ENCODE data around the gene PTOV1. TPM values are rescaled to one million over a fixed set of nuclear protein-coding genes. Genes with fewer than 3 reads are reported as not detected.
A peak's percentile ranks its signal among the peaks of the same experiment; 100 is the strongest.

The PTOV1 gene
- total RNA-seq, 1 experiment from 2014 or later: 296 TPM

- TF ChIP-seq SMAD3 (CRISPR knock-in tag; IDR thresholded peaks at IDR 0.05; ENCODE audit: borderline replicate concordance) (peak; percentile 100), ERG (CRISPR knock-in tag; IDR thresholded peaks at IDR 0.05) (no peak), EMX1 (CRISPR knock-in tag; IDR thresholded peaks at IDR 0.05) (no peak), ARID4B (CRISPR knock-in tag; IDR thresholded peaks at IDR 0.05; ENCODE audit: borderline replicate concordance) (peak; percentile 100), ATF3 (CRISPR knock-in tag; conservative IDR thresholded peaks at IDR 0.05) (peak; percentile 96), ZNF423 (CRISPR knock-in tag; IDR thresholded peaks at IDR 0.05) (no peak), PRRX2 (CRISPR knock-in tag; IDR thresholded peaks at IDR 0.05) (no peak; the same call in 1 of the 2 replicates), ZNF138 (CRISPR knock-in tag; conservative IDR thresholded peaks at IDR 0.05) (peak; percentile 100), E2F1 (CRISPR knock-in tag; IDR thresholded peaks at IDR 0.05) (peak; percentile 100), E2F4 (CRISPR knock-in tag; IDR thresholded peaks at IDR 0.05; ENCODE audit: borderline replicate concordance, low read depth) (peak; percentile 97), RELA (CRISPR knock-in tag; IDR thresholded peaks at IDR 0.05; ENCODE audit: borderline replicate concordance) (peak; percentile 100), NR1H2 (CRISPR knock-in tag; IDR thresholded peaks at IDR 0.05) (peak; percentile 95), FOXP1 (CRISPR knock-in tag; IDR thresholded peaks at IDR 0.05; ENCODE audit: borderline replicate concordance) (peak; percentile 100), USF1 (CRISPR knock-in tag; IDR thresholded peaks at IDR 0.05) (peak; percentile 95), SP1 (CRISPR knock-in tag; conservative IDR thresholded peaks at IDR 0.05) (peak; percentile 98), ZSCAN18 (CRISPR knock-in tag; IDR thresholded peaks at IDR 0.05) (0 out of 2 replicates have a peak, but pooled peaks have one; percentile 5), MAX (CRISPR knock-in tag; IDR thresholded peaks at IDR 0.05) (peak; percentile 100), TEAD4 (CRISPR knock-in tag; IDR thresholded peaks at IDR 0.05) (peak; percentile 98), NR2C2 (CRISPR knock-in tag; IDR thresholded peaks at IDR 0.05) (peak; percentile 93), AR (CRISPR knock-in tag; IDR thresholded peaks at IDR 0.05) (no peak), ZNF232 (CRISPR knock-in tag; IDR thresholded peaks at IDR 0.05) (peak; percentile 100), SMAD4 (CRISPR knock-in tag; IDR thresholded peaks at IDR 0.05) (peak; percentile 99), ZNF121 (CRISPR knock-in tag; IDR thresholded peaks at IDR 0.05) (peak; percentile 82; the same call in 1 of the 2 replicates)
Measured at GRCh38 chr19:49889687-49890348, 38.9 kb downstream of the PTOV1 start (continued).

All from WTC11 (cell line).